ENCODE measurements around the gene FAM83G. TPM values are rescaled to one million over a fixed set of nuclear protein-coding genes. Genes with fewer than 3 reads are reported as not detected.
"Not testable (repeated sequence)": the region's sequence is repeated elsewhere in the genome, so short reads cannot be mapped to it uniquely, and the experiment has no call there.

FAM83G gene
- polyA plus RNA-seq, 4 donors, result 6.7 to 8.6 (median 7.7) TPM

- DNase-seq (ENCODE audit: low read depth in 4 of 4, low spot score in 2 of 4), result no peak
These were observed 18.8 kb upstream of the FAM83G start for GRCh38 chr17:19023209-19023999.

- DNase-seq (ENCODE audit: low read depth in 4 of 4, low spot score in 2 of 4), result no peak
These were observed 18.2 kb upstream of the FAM83G start for GRCh38 chr17:19022747-19023146.

GRCh38 chr17:19022128-19022527 is 17.6 kb upstream of the FAM83G start:
- DNase-seq (ENCODE audit: low read depth in 4 of 4, low spot score in 2 of 4), result no peak

GRCh38 chr17:19021622-19022083 is 17.1 kb upstream of the FAM83G start:
- DNase-seq (ENCODE audit: low read depth in 4 of 4, low spot score in 2 of 4), result no peak

- not testable (repeated sequence) for DNase-seq (ENCODE audit: low read depth in 4 of 4, low spot score in 2 of 4)
These were observed 16.6 kb upstream of the FAM83G start for GRCh38 chr17:19021011-19021621.

- no peak for DNase-seq (ENCODE audit: low read depth in 4 of 4, low spot score in 2 of 4)
These were observed 15.5 kb upstream of the FAM83G start for GRCh38 chr17:19020016-19020415.

- no peak for DNase-seq (ENCODE audit: low read depth in 4 of 4, low spot score in 2 of 4)
These were observed 14.7 kb upstream of the FAM83G start for GRCh38 chr17:19019041-19019941.

- no peak for DNase-seq (ENCODE audit: low read depth in 4 of 4, low spot score in 2 of 4)
These were observed 14.0 kb upstream of the FAM83G start for GRCh38 chr17:19018600-19018950.

- DNase-seq (ENCODE audit: low read depth in 4 of 4, low spot score in 2 of 4), result no peak
These were observed 13.4 kb upstream of the FAM83G start for GRCh38 chr17:19017804-19018599.

GRCh38 chr17:19017401-19017800 is 12.8 kb upstream of the FAM83G start:
- DNase-seq (ENCODE audit: low read depth in 4 of 4, low spot score in 2 of 4), result no peak

- DNase-seq (ENCODE audit: low read depth in 4 of 4, low spot score in 2 of 4), result no peak
These were observed 12.3 kb upstream of the FAM83G start for GRCh38 chr17:19016881-19017280.

- no peak for DNase-seq (ENCODE audit: low read depth in 4 of 4, low spot score in 2 of 4)
These were observed 11.7 kb upstream of the FAM83G start for GRCh38 chr17:19016297-19016696.

- DNase-seq (ENCODE audit: low read depth in 4 of 4, low spot score in 2 of 4), result no peak
These were observed 10.9 kb upstream of the FAM83G start for GRCh38 chr17:19015428-19015827.

- no peak for DNase-seq (ENCODE audit: low read depth in 4 of 4, low spot score in 2 of 4)
These were observed 10.2 kb upstream of the FAM83G start for GRCh38 chr17:19014628-19015215.

GRCh38 chr17:19013806-19014627 is 9.5 kb upstream of the FAM83G start:
- no peak for DNase-seq (ENCODE audit: low read depth in 4 of 4, low spot score in 2 of 4)

- DNase-seq (ENCODE audit: low read depth in 4 of 4, low spot score in 2 of 4), result no peak
These were observed 8.7 kb upstream of the FAM83G start for GRCh38 chr17:19013226-19013625.

GRCh38 chr17:19012171-19013080 is 7.9 kb upstream of the FAM83G start:
- DNase-seq (ENCODE audit: low read depth in 4 of 4, low spot score in 2 of 4), result no peak

- no peak for DNase-seq (ENCODE audit: low read depth in 4 of 4, low spot score in 2 of 4)
These were observed 7.0 kb upstream of the FAM83G start for GRCh38 chr17:19011581-19011980.
